Brain microvascular endothelial cell (primary cell): ENCODE measurements around the gene TSPAN14.

Experiments used
- DNase-seq: peaks from one replicate; pipeline ENCODE4 v3.0.0-alpha.2; 2020
- H3K27ac ChIP-seq: fragments of 250-450 bp; sonication (Bioruptor Pico); 2 replicates; pipeline ENCODE4 v1.5.1; 2020; ENCODE audit warnings: mild to moderate bottlenecking, moderate library complexity
- H3K27me3 ChIP-seq: fragments of 250-450 bp; sonication (Bioruptor Pico); replicated peaks from 2 replicates; pipeline ENCODE4 v1.5.1; 2020; ENCODE audit warnings: mild to moderate bottlenecking
- H3K36me3 ChIP-seq: fragments of 250-450 bp; sonication (Bioruptor Pico); replicated peaks from 2 replicates; pipeline ENCODE4 v1.5.1; 2020; ENCODE audit warnings: mild to moderate bottlenecking
- H3K4me3 ChIP-seq: 2 replicates; pipeline ENCODE4 v1.5.1; 2011; ENCODE audit warnings: low read depth, mild to moderate bottlenecking, control low read depth, low read length, moderate library complexity
- CTCF ChIP-seq: IDR thresholded peaks from 2 replicates; pipeline ENCODE4 v1.5.1; 2011; ENCODE audit warnings: low read depth, mild to moderate bottlenecking, moderate library complexity, low read length, control low read depth, inconsistent platforms; ENCODE audit errors: missing control alignments
- in situ Hi-C: cut with HindIII; loops from 2 replicates; pipeline ENCODE4 v1.10.0; 2017; ENCODE audit warnings: low sequenced_read_pairs, low pct_ligation_motif_present

The TSPAN14 gene

DNA sequence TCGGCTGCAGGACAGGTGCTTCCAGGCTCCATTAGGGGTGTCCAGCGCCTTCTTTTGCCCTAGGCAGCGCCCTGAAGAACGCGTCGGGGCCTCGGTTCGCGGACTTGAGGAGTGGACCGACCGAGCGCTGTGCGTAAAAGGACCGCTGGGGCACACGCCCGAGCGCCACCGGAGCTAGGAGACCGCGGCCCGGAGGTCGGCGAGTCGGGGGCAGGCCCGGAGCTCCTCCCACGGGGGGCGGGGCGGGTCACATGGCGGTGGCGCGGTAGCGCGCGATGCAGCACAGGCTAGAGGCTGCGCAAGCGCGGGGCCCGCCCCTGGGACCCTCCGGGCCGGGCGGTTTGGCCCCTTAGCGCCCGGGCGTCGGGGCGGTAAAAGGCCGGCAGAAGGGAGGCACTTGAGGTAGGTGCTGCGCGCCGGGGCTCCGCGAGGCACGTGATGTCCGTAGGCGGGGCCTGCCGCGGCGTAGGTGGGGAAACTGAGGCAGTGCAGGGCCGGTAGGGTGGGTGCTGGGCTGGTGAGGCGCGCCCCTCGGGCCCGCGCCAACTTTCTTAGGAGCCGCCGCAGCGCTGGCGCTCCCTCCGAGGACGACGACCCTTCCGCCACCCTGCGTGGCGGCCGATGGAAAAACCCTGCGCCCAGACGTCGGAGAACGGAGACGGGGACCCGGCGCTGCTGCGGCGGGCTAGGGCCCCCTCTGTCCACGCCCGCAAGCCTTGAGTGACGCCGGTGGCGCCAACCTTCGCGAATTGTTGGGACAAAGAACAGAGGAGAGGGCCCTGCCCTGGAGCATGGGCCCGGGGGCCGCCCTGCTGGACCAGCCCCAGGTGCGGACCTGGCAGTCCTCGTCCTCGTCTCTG, 45.6 kb upstream of the TSPAN14 start, which contains the start of gene PRXL2A:
TSS of gene PRXL2A (plus strand) at position 310 of the 860 bp plus-strand sequence. CDS start 11,917 bp downstream, outside the sequence.
- H3K27ac ChIP-seq = no peak within 1 kb of the TSS
- in situ Hi-C loops = no loop called here
- peak; percentile 21 for DNase-seq

DNA sequence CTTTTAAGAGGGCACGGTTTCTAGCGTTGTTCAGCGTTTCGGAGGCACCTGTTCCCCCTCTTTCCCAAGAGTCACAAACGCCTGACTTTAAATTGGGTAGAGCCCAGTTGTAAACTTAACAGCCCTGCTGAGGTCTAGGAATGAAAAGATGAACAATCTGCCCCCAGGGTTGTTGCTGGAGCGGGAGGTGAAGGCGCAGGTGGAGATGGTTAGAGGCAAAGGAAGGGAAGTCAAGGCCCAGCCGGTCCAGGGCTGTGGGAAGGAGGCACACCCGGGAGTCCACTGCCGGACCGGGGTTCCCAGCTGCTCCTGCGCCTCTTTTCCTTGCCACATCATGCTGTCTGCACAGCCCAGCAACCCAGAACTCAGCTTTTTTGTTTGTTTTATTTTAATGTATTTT, 45.0 kb upstream of the TSPAN14 start:
- no peaks in the 10 kb centered on the region for H3K36me3 ChIP-seq
- H3K27me3 ChIP-seq = peaks cover 2% of the 10 kb centered on the region
- no peak overlapping the region for H3K27ac ChIP-seq
- DNase-seq = no peak
- TF ChIP-seq CTCF = no peak
- H3K4me3 ChIP-seq = peak overlapping the region; percentile 69
- in situ Hi-C loops = no loop called here

More for the DNA sequence above, 45.6 kb upstream of the TSPAN14 start, which contains the start of gene PRXL2A:
- H3K36me3 ChIP-seq = no peaks in the 10 kb centered on the region
- H3K27me3 ChIP-seq = peaks cover 2% of the 10 kb centered on the region
- no peak for TF ChIP-seq CTCF
- peak within 1 kb of the TSS; percentile 69 for H3K4me3 ChIP-seq

DNA sequence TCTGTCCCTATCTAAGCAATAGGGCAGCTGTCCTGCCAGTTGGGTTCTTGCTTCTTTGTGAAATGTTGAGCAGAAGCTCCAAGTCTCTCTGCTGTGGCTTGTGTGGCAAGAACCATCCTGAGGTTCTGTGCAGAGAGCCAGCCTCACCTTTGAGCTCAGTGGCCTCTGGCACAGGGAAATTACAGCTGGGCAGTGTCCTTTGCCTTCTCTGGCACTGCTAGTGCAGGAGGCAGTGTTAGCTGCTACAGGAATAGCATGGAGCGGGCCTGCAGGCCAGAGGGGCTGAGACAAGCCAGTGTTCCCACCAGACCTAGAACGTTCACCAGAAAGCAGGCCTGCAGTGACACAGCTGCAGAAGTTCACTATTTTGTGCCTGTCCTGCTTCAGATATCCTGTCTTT, 44.0 kb upstream of the TSPAN14 start:
- DNase-seq = no peak
- H3K4me3 ChIP-seq = no peak overlapping the region
- H3K27ac ChIP-seq = no peak overlapping the region
- in situ Hi-C loops = no loop called here
- H3K27me3 ChIP-seq = peaks cover 2% of the 10 kb centered on the region
- H3K36me3 ChIP-seq = no peaks in the 10 kb centered on the region
- TF ChIP-seq CTCF = no peak

DNA sequence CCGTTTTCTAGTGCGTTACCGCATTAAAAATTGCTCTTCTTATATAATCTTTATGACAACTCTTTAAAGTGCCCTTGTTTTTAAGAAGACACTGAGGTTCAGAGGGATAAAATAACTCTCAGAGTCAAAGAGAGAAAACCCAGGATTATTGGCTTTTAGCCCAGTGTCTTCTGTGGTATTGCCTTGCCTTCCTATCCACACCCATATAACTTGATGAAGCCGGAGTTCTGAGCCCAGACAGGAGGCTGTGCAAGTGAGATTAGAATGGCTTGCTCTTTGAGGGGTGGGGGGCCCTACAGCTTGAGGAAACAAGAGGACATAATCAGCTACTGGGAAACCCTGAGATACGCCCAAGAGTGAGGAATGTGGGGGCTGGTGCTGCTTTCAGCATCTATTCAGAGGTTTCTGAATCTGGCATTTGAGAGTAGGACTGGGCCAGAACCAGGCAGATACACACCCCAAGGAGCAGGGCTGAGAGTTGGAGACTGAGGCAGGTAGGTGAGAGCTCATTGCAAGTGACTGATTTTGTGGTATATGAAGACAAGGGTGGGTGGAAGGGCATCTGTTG, 43.4 kb upstream of the TSPAN14 start:
- in situ Hi-C loops = no loop called here
- no peak for DNase-seq
- Histone ChIP-seq H3K27ac (no peak overlapping the region), H3K4me3 (no peak overlapping the region), H3K36me3 (no peaks in the 10 kb centered on the region), H3K27me3 (peaks cover 2% of the 10 kb centered on the region)
- TF ChIP-seq CTCF = no peak

- Histone ChIP-seq H3K27me3 (peaks cover 2% of the 10 kb centered on the region), H3K27ac (no peak overlapping the region), H3K4me3 (no peak overlapping the region), H3K36me3 (no peaks in the 10 kb centered on the region)
- in situ Hi-C loops = no loop called here
- no peak for DNase-seq
- no peak for TF ChIP-seq CTCF
Measured at GRCh38 chr10:80411267-80411668, 42.8 kb upstream of the TSPAN14 start.
